GM18861 (cell line): ENCODE results near the gene NDUFS1.
"Not testable (repeated sequence)": the region's sequence is repeated elsewhere in the genome, so short reads cannot be mapped to it uniquely, and the experiment has no call there.

Source experiments
- ATAC-seq: cut with Tn5 transposase; IDR thresholded peaks from one replicate; pipeline ENCODE4 v1.9.1; 2021; ENCODE audit not compliant: unreplicated experiment

NDUFS1 gene

DNA sequence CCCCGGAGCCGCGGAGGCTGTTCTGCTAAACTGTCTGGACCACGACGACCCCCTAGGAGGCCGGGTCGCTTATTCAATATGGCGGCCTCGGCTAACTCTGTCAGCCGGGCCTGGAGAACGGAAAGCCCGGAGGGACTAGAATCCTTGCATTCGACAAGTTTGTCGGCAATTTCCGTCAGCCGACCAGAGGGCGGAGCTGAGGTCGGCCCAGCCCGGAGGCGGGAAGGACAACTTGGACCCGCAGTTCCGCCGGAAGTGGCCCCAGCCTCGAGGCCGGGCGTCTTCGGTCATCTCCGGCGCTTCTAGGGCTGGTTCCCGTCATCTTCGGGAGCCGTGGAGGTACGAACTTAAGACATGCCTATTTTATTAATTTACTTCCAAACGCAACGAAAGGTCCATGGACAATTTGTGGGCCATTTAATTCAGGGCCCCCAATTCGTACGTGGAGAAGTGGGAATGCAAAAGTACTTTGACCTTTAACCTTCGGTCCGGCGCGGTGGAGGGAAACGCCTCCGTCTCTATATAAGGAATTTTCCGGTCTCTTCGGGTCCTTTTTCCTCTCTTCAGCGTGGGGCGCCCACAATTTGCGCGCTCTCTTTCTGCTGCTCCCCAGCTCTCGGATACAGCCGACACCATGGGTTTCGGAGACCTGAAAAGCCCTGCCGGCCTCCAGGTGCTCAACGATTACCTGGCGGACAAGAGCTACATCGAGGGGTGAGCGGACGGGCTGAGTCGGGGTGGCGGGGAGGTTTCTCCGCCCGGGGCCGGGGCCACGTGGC, at the start of gene NDUFS1, which contains the start of gene EEF1B2:
Gene NDUFS1, minus strand, starts transcription at position 99 of the 779 bp plus-strand sequence. CDS start 5,766 bp downstream, outside the sequence.
Gene EEF1B2, plus strand, starts transcription at position 550 of the 779 bp plus-strand sequence. Its CDS starts 85 bp downstream, at position 635.
- peak; percentile 94 for ATAC-seq

DNA sequence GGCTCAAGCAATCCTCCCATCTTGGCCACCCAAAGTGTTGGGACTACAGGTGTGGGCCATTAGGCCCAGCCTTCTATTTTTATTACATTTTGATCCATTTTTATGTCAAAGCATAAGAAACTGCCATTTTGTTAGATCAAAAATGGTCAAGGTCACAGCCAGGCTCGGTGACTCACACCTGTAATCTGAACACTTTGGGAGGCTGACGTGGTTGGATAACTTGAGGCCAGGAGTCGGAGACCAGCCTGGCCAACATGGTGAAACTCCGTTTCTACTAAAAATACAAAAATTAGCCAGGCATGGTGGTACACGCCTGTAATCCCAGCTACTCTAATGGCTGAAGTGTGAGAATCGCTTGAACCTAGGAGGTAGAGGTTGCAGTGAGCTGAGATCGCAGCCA, 49.7 kb upstream of the NDUFS1 start:
- ATAC-seq = no peak

DNA sequence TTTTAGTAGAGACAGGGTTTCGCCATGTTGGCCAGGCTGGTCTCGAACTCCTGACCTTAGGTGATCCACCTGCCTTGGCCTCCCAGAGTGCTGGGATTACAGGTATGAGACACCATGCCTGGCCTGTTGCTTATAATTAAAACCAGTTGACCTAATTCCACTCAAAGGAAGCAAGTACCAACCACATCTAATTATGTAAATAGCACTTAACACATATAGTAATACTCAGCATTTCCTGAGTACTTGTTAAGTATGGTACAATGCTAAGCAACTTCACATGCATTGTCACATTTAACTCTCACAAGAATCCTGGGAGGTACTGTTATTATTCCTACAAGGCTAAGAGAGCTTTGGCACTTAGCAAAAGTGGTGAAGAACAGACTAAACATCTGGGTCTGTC, 48.1 kb upstream of the NDUFS1 start:
- ATAC-seq = not testable (repeated sequence)

DNA sequence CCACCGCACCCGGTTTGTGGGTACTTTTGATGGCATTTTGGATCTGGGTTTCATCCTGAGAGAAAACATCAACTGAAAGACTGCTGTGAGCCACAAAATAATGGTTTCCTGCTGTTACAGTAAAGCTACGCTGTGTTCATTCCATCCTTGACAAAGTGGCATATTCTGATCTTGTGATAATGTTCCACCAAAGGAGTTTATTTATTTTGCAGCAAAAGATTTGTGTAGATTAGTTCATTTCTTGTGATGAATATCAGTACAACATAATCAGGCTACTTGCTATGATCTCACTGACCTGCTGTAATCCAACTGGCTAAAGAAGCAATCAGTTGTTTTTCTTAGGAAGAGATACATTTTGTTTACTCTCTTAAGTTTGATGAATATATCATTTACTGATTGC, 45.5 kb upstream of the NDUFS1 start:
- no peak for ATAC-seq

DNA sequence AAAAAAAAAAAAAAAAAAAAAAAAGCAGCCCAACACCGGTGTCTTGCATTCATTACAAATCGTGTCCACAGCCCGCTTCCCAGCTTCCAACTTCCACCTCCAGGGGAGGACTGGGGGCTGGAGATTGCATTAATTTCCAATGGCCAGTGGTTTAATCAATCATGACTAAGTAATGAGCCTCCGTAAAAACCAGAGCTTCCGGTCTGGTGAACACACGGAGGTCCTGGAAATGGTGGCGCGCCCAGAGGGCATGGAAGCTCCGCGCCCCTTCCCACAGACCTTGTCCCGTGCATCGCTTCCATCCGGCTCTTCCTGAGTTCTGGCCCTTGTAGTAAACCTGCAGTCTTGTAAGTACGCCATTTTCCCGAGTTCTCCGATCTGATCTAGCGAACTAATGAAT, 44.1 kb upstream of the NDUFS1 start:
- ATAC-seq = no peak

DNA sequence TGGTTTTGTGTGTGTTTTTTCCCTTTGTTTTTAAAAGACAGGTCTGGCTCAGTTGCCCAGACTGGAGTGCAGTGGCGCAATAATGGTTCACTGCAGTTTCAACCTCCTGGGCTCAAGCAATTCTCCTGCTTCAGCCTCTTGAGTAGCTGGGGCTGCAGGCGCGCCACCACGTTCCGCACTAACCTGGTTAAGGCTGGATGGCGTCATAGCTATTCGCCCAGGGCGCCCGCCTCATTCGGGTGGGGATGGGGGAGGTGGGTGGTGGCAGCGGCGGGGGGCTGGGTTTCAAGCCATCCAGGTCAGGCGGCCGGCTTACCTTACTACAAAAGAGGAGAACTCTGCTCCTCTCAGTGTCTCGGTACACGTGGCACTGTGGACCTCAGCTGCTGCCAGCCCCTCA, 43.2 kb upstream of the NDUFS1 start:
- no peak for ATAC-seq

DNA sequence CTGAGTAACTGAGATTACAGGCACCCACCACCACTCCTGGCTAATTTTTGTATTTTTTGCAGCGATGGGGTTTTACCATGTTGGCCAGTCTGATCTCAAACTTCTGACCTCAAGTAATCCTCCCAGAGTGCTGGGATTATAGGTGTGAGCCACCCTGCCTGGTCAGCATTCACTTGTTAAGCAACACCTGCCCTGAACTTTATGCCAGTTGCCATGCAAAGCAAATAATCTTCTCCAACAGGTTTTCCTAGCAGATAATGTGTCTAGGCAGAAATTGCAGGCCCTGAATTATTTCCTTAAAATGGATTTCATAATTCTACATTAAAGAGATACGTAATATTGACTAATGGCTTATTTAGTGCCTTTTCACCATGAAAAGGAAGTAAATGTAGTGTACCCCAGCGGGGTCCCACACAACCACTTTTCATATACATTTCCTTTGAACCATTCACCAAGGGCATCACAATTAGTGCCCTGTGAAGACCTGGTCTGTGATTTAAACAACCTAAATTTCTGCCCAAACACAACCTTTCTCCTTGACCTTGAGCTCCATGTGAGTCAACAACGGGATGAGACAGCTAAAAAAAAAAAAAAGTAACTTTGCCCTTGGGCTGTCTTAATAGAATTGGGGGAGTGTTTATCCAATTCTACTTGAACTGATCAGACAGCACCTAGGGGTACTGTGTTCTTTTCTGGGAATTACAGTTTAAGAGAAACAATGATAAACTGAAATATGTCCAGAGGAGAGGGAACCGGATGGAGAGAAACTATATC, 42.0 kb upstream of the NDUFS1 start:
- ATAC-seq = no peak

DNA sequence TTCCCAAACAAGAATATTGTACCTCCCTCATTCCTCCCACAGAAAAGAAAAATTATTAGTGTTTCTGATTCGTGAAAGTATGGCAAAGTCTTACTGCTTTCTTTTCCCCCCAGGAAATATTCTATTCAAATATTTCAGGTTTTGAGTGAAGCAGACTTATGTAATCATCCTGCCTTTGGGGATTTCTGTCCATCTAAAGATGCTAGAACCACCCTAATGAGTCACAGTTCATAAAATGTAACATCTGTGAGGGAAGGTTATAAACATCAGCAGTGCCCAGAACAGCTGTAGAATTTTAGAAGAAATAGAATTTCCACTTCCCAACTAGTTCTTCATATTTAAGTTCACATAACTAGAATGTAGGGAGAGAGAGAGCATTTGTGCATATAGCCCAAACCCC, 39.4 kb upstream of the NDUFS1 start:
- no peak for ATAC-seq

DNA sequence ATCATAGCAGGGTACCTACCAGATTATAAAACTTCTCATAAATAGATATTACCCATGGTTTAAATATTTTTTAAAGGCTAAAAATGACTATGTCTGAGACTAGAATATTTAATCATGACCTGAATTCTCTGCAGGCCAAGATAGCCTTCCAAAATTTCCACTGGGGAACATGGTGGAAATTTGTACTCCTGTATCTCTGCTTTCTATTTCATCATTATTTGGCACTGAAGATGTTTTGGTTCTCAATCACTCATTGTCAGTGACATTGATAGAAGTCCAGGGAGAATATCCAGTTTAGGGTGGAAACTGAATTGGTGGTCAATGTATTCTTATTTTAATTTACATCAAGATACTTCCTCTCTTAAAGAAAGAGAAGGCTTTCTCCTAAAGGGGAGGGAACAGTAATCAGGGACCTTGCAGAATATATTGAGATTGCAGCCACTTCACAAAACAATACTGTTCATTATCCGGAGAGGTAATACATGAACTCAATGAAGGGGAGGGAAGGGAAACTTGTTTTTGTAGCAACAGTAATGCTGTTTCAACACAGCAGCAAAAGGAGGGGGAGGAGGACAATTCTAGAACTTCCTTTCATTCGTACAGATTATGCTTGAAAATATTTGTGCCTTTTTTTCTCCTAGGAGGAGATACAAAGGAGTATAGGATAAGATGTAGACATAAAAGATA, 34.6 kb upstream of the NDUFS1 start:
- no peak for ATAC-seq

DNA sequence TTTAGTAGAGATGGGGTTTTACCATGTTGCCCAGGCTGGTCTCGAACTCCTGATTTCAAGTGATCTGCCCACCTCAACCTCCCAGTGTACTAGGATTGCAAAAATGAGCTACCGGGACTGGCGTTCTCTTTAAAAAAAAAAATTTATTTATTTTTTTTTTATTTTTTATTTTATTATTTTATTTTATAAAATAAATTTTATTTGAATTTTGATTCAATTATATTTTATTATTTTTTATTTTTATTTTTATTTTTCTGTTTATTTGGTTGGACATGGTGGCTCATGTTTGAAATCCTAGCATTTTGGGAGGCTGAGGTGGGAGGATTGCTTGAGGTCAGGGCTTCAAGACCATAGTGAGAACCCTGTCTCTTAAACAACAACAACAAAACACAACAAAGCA, 32.9 kb upstream of the NDUFS1 start:
- no peak for ATAC-seq

DNA sequence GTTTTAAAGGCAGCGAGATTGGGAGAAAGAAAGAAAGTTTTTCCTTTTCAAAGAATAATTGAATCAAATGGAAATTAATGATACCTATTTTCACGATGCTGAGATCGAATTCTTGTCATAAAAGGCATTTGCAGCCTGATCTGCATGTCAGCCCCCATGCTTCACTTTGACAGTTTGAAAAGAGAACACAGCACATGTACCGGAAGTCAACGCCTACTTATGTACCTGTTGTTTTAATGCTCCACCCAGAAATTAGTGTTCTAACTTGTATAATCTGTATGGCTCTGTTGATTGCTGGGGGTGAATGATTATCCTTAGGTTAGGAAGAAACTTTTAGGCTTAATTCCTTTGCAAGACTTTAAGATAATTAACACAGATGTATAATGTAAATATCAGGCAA, 31.4 kb upstream of the NDUFS1 start:
- ATAC-seq = no peak

DNA sequence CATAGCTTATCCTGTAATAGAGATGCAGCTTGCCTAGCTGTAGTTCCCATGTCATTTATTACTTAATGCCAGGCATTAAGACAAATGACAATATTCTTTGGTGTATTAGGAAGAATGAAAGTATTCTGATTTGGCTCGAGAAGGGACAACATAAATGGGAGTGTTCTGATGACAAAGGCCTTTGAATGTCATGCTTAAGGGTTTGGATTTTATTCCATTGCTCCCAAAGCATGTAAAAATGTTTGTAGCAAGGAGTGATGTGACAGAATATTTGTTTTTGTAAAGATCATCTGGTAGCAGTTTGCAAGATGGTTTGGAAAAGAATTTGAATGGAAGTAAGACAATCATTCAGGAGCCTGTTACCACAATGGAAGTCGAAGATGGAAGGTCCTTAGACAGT, 30.9 kb upstream of the NDUFS1 start:
- no peak for ATAC-seq

DNA sequence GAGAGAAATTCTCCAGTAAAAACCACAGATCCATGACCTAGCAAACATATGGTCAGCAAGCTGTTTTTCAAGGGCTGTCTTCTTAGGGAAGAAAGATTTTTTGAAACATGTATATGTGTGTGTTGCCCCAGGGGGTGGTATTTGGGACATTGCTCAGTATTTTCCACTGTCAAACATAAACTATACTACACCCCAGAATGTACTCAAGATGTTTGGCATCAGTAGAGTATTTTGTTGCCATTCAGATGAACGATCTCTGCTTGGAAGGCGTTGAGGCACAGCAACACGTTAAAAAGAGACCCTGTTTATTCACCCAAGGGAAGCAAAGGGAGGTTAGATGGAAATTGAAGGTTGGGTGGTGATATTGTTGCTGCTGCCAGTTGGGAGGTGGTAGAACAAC, 30.4 kb upstream of the NDUFS1 start:
- ATAC-seq = no peak

DNA sequence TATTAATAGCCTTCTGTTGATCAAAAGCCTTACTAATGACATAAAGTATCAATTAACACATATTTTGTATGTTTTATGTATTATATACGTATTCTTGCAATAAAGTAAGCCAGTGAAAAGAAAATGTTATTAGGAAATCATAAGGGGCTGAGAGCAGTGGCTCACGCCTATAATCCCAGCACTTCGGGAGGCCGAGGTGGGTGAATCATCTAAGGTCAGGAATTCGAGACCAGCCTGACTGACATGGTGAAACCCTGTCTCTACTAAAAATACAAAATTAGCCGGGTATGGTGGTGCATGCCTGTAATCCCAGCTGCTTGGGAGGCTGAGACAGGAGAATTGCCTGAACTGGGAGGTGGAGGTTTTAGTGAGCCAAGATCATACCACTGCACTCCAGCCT, 22.3 kb upstream of the NDUFS1 start:
- not testable (repeated sequence) for ATAC-seq

DNA sequence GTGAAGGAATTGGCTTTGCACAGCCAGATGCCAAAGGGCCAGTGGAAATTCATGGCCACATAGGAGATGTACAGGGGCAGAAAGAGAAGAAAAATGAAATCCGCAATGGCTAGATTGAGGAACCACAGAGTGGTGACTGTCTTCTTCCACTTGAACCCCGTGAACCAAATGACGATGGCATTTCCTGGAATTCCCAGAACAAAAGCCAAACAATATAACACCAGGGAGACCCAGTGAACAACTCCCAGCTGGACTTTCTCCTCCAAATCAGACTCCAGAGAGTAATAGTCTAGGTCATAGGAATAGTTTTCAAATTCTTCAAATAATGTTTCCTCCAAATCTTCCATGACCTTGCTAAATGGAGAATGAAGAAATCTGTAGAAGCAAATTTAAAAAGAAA, 17.7 kb upstream of the NDUFS1 start:
- no peak for ATAC-seq

DNA sequence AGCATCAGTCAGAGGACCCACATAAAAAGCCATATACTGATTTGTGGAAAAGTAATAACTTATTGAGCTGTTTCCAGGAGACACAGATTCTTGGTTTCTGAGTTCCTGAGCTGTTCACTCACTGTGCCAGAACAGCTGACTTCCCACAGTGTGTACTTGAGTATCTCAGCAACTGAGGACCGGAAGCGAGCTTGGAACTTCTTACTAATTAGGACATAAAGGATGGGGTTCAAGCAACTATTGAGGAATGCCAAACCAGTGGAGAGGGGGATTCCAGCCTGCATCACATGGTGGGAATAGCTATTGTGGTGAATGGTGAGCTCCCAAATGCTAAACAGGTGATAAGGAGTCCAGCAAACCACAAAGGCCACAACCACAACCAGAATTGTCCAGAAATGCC, 16.9 kb upstream of the NDUFS1 start:
- ATAC-seq = no peak

DNA sequence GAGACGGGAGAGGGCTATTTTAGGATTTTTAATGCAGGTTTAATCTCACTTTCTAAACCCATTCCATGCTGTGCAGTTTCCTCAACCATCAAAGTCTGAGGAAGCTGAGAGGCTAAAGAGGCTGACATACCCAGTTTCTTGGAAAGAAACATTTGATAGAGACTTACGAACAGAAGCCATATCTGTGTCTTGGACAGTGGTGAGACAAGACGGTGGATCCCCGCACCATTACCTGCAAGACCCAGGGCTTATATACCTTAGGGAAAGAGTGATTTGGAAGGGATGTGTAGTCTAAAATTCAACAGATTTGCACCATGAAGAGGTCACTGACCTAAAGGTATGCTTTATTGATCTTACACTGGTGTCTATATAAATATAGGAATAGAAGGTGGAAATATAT, 13.9 kb upstream of the NDUFS1 start:
- ATAC-seq = no peak

DNA sequence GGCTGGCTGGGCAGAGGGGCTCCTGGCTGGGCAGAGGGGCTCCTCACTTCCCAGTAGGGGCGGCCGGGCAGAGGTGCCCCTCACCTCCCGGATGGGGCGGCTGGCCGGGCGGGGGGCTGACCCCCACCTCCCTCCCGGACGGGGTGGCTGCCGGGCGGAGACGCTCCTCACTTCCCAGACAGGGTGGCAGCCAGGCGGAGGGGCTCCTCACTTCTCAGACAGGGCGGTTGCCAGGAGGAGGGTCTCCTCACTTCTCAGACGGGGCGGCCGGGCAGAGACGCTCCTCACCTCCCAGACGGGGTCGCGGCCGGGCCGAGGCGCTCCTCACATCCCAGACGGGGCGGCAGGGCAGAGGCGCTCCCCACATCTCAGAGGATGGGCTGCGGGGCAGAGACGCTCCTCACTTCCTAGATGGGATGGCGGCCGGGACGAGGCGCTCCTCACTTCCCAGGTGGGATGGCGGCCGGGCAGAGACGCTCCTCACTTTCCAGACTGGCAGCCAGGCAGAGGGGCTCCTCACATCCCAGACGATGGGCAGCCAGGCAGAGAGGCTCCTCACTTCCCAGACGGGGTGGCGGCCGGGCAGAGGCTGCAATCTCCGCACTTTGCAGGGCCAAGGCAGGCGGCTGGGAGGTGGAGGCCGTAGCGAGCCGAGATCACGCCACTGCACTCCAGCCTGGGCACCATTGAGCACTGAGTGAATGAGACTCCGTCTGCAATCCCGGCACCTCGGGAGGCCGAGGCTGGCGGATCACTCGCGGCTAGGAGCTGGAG, 12.6 kb upstream of the NDUFS1 start:
- ATAC-seq = not testable (repeated sequence)

DNA sequence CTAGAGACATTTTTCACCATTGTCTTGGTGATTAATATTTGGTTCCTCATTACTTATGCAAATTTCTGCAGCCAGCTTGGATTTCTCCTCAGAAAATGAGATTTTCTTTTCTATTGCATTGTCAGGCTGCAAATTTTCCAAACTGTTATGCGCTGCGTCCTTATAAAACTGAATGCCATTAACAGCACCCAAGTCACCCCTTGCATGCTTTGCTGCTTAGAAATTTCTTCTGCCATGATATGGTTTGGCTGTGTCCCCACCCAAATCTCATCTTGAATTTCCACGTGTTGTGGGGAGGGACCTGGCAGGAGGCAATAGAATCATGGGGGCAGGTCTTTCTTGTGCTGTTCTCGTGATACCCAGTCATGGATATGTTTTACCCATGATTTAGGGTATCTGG, 9.0 kb upstream of the NDUFS1 start:
- not testable (repeated sequence) for ATAC-seq

DNA sequence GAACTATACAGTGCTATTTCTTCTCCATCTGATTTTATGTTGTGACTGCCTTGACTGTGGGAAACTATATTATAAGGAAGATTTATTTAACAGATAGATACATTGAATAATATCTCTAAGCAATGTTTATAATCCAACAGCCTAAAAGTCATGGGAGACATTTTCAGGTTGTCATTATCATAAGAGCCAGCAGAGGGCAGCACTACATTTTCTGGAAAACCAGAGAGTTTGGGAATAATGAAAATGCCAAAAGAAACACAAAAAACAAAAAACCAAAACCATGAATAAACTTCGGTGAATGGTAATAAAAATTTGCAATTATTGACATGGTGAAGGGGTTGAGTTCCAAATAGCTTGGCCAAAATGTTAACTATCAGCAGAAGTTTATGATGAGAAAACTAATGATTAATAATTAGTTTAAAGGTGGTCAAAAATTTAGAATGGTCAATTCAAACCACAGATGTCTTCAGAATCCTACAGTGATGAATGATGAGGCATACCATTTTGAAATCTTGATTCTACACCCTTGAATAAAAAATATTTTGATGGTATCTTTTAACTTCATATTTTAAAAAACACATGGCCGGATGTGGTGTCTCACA, 5.1 kb upstream of the NDUFS1 start:
- ATAC-seq = no peak
